ENCODE data around the gene FLRT2. TPM values are rescaled to one million over a fixed set of nuclear protein-coding genes. Genes with fewer than 3 reads are reported as not detected.

Gene FLRT2
- total RNA-seq, 1 donor from 2014 or later: 2.1 TPM

DNA sequence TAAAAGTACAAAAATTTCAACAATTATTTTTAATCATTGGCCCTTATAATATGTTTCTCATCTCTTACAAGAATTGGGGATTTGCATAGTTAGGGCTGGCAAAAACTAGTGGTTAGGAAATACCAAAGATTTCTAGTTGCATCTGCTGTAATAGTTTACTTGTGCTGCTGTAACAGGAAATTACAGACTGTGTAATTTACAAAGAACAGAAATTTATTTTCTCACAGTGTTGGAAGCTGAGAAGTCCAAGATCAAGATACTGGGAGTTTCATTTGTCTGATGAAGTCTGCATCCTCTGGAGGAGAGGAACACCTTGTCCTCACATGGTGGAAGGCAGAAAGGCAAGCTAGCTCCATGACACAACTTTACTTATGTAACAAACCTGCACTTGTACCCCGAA, 157.0 kb downstream of the FLRT2 start:
- ATAC-seq: no peak

DNA sequence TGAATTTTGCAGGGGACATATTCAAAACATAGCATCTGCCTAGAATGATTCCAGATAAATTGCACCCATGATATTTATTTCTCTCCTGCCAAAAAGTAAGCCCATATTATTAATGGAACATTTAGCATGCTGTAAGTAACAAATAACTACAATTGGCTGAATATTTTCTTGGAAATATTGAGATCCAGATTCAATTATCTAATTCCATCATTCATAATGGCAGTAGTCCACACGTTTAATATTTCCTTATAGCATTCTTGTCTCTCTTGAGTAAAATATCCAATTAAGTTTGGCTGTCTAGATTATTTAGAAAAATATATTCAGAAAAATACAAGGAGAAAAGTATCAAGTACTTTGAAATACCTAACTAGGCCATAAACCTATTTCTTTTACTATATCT, 157.5 kb downstream of the FLRT2 start:
- ATAC-seq: no peak

DNA sequence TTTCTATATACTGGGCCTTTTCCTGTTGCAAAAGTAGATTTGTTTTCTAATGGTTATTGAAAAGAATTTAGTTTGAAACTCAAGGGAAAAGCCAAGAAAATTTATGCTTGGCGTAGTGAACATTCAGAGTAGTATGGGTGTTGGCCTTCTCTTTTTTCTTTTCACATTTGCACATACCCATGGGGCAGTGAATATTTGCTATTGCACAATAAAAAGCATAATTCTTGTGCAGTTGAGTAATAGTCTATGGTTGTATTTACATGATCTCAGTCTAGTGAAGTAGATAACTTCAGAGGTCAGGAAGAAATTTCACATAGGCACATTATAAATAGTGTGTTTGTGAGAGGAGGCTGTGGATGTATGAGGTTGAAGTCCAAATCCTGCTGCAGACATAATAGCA, 158.1 kb downstream of the FLRT2 start:
- peak; percentile 64 for ATAC-seq

DNA sequence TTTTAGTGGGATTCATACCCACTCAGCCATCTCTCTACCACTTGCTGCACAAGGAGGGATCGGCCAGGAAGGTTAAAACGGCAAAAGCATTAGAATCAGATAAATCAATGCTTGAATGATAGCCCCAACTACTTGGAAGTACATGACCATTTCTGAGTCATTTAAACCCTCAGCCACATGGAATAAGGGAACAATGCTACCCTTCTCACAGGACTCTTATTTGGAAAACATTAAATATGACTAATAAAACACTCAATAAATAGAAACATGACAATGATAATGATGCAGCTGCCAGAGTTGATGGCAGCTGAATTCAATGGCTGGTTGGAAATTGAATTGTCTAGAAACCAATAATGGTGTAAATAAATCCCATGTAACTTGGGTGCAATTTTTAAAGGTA, 165.4 kb downstream of the FLRT2 start:
- ATAC-seq: no peak

GRCh38 chr14:85701116-85701515, 171.2 kb downstream of the FLRT2 start:
- no peak for ATAC-seq

DNA sequence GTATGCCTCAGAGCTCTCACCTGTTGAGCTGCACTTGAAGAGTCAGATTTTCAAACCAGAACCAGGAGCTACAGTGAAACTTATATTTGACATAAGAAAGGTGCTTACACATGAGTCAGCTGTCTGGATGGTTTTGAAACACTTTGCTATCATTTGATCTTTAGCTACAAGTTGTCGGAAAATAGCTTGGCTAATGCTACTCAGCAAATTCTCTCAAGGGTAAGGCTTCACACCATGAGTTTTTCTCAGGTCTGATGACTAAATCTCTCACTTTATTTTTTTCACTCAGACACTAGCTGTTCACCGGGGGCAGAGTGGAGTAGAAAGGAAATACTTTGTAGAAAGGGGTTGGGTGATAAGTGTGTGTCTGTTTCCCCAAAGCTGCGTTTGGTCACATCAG, 171.8 kb downstream of the FLRT2 start:
- ATAC-seq: no peak

DNA sequence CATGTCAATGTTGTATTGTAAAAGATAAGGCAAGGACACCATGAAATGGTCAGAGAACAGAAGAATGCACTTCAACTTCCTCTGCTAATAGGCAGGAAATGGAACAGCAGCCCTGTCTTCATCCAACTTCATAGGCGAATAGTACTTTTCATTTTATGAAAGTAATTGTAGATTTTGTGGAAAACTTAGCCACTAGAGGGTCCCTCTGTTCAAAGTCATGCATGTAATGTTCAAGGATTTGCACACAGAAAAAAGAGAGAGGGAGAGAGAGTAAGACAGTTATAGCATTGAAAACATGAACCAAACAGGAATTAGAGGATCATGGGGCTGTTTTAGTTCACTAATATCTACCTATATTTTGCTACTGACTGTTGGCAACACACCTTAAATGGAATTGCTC, 172.2 kb downstream of the FLRT2 start:
- ATAC-seq: no peak

- no peak for ATAC-seq
Observed at GRCh38 chr14:85702997-85703396, 173.1 kb downstream of the FLRT2 start.

All from esophagus mucosa (tissue), 1 donor.